Measurements from ENCODE around the gene EPHA5. TPM values are rescaled to one million over a fixed set of nuclear protein-coding genes. Genes with fewer than 3 reads are reported as not detected.

EPHA5 gene
- total RNA-seq, 1 donor from 2014 or later, result 0.20 TPM

GRCh38 chr4:65495439-65495838, 174.8 kb downstream of the EPHA5 start:
- no peaks in the 10 kb centered on the region for H3K9me3 ChIP-seq
- no peaks in the 10 kb centered on the region for H3K27me3 ChIP-seq
- H3K27ac ChIP-seq, result no peak overlapping the region
- intact Hi-C loops (cut with DNase I), result no loop called here
- no peaks in the 10 kb centered on the region for H3K4me1 ChIP-seq
- no peaks in the 10 kb centered on the region for H3K36me3 ChIP-seq
- no peak overlapping the region for H3K4me3 ChIP-seq
- TF ChIP-seq CTCF (IDR thresholded peaks at IDR 0.05), result no peak
- no peak for DNase-seq
- ATAC-seq, result no peak

- DNase-seq, result no peak
- Histone ChIP-seq H3K9me3 (no peaks in the 10 kb centered on the region), H3K4me3 (no peak overlapping the region), H3K36me3 (no peaks in the 10 kb centered on the region), H3K27ac (no peak overlapping the region), H3K4me1 (no peaks in the 10 kb centered on the region), H3K27me3 (no peaks in the 10 kb centered on the region)
- no peak for TF ChIP-seq CTCF (IDR thresholded peaks at IDR 0.05)
- intact Hi-C loops (cut with DNase I), result no loop called here
- ATAC-seq, result no peak
Measured at GRCh38 chr4:65482410-65482809, 187.9 kb downstream of the EPHA5 start.

GRCh38 chr4:65472531-65472930, 197.8 kb downstream of the EPHA5 start:
- no peaks in the 10 kb centered on the region for H3K9me3 ChIP-seq
- DNase-seq, result no peak
- H3K4me1 ChIP-seq, result no peaks in the 10 kb centered on the region
- intact Hi-C loops (cut with DNase I), result no loop called here
- ATAC-seq, result no peak
- no peak overlapping the region for H3K4me3 ChIP-seq
- H3K36me3 ChIP-seq, result no peaks in the 10 kb centered on the region
- TF ChIP-seq CTCF (IDR thresholded peaks at IDR 0.05), result no peak
- no peak overlapping the region for H3K27ac ChIP-seq
- no peaks in the 10 kb centered on the region for H3K27me3 ChIP-seq

- H3K4me1 ChIP-seq, result no peaks in the 10 kb centered on the region
- no peak overlapping the region for H3K4me3 ChIP-seq
- no peak overlapping the region for H3K27ac ChIP-seq
- TF ChIP-seq CTCF (IDR thresholded peaks at IDR 0.05), result no peak
- DNase-seq, result no peak
- no peaks in the 10 kb centered on the region for H3K9me3 ChIP-seq
- H3K27me3 ChIP-seq, result no peaks in the 10 kb centered on the region
- no peaks in the 10 kb centered on the region for H3K36me3 ChIP-seq
- intact Hi-C loops (cut with DNase I), result no loop called here
- no peak for ATAC-seq
Measured at GRCh38 chr4:65467068-65467680, 203.1 kb downstream of the EPHA5 start.

GRCh38 chr4:65461781-65462180, 208.5 kb downstream of the EPHA5 start:
- ATAC-seq, result no peak
- Histone ChIP-seq H3K4me1 (no peaks in the 10 kb centered on the region), H3K27me3 (no peaks in the 10 kb centered on the region), H3K36me3 (no peaks in the 10 kb centered on the region), H3K9me3 (no peaks in the 10 kb centered on the region), H3K4me3 (no peak overlapping the region), H3K27ac (no peak overlapping the region)
- intact Hi-C loops (cut with DNase I), result no loop called here
- TF ChIP-seq CTCF (IDR thresholded peaks at IDR 0.05), result no peak
- DNase-seq, result no peak

- Histone ChIP-seq H3K36me3 (no peaks in the 10 kb centered on the region), H3K9me3 (no peaks in the 10 kb centered on the region), H3K4me3 (no peak overlapping the region), H3K27ac (no peak overlapping the region), H3K4me1 (no peaks in the 10 kb centered on the region), H3K27me3 (no peaks in the 10 kb centered on the region)
- no peak for ATAC-seq
- TF ChIP-seq CTCF (IDR thresholded peaks at IDR 0.05), result no peak
- intact Hi-C loops (cut with DNase I), result no loop called here
- no peak for DNase-seq
Measured at GRCh38 chr4:65457011-65457410, 213.3 kb downstream of the EPHA5 start.

All from upper lobe of right lung (tissue), 1 donor.